ENCODE data around the gene DFFB. TPM values are rescaled to one million over a fixed set of nuclear protein-coding genes. Genes with fewer than 3 reads are reported as not detected.

Gene DFFB
- total and polyA plus RNA-seq, 2 of the 13 experiments (the other 11 are each of a cell fraction or from before 2014, with no cell fraction given), result 4.6 to 9.3 TPM

GRCh38 chr1:3926956-3927355 is 69.7 kb downstream of the DFFB start (continued):
- TF ChIP-seq MIXL1 (CRISPR knock-in tag; IDR thresholded peaks at IDR 0.05) (no peak), PHF20 (CRISPR knock-in tag; IDR thresholded peaks at IDR 0.05) (no peak), ZNF18 (CRISPR knock-in tag; IDR thresholded peaks at IDR 0.05; ENCODE audit: insufficient replicate concordance) (no peak), ZNF275 (CRISPR knock-in tag; IDR thresholded peaks at IDR 0.05; ENCODE audit: borderline replicate concordance) (no peak)

- H2AFZ ChIP-seq (ENCODE audit: low read length), result no peak overlapping the region
- H3K36me3 ChIP-seq (replicated peaks in 1 of 2; ENCODE audit: control insufficient read depth in 1 of 2, insufficient read depth in 2 of 2, low read length in 2 of 2), result no peaks in the 10 kb centered on the region
- no TSS peak for BruUV-seq (replicated peaks)
- no peaks in the 10 kb centered on the region for H4K20me1 ChIP-seq (ENCODE audit: insufficient read depth, low read length)
- intact Hi-C loops (cut with micrococcal nuclease; ENCODE audit: unreplicated experiment), result no loop called here
- TF ChIP-seq CBX1 (IDR thresholded peaks at IDR 0.05; ENCODE audit: low read depth) (no peak), HOMEZ (CRISPR knock-in tag; IDR thresholded peaks at IDR 0.05; ENCODE audit: low read depth) (no peak), ZUFSP (CRISPR knock-in tag; IDR thresholded peaks at IDR 0.05; ENCODE audit: borderline replicate concordance) (no peak), ZNF17 (CRISPR knock-in tag; IDR thresholded peaks at IDR 0.05) (no peak), XBP1 (CRISPR knock-in tag; IDR thresholded peaks at IDR 0.05) (no peak), PAX8 (CRISPR knock-in tag; IDR thresholded peaks at IDR 0.05; ENCODE audit: borderline replicate concordance) (no peak)
- FAIRE-seq (no peak), DNase-seq (ENCODE audit: low spot score) (no peak), ATAC-seq (peak; percentile 29; the same call in 1 of the 3 replicates)
- WGBS (ENCODE audit: low lambda C conversion rate), result 19% methylated on average over 7 of the region's 11 CpGs
- peaks cover 11 to 47% of the 10 kb centered on the region in 2 experiments for H3K27me3 ChIP-seq (ENCODE audit: control insufficient read depth in 1 of 2, insufficient read depth in 2 of 2, low read length in 2 of 2)
- H3K4me3 ChIP-seq (replicated peaks in 1 of 3; ENCODE audit: insufficient read depth in 1 of 3, low read depth in 2 of 3, low read length in 3 of 3), result no peak overlapping the region
- in situ Hi-C loops (cut with HindIII; ENCODE audit: extremely low pct_ligation_motif_present, low pct_unique_long_range_greater_than_20kb), result no loop called here
- H3K4me1 ChIP-seq (ENCODE audit: insufficient read depth, low read length), result no peaks in the 10 kb centered on the region
- no peak overlapping the region for H3K4me2 ChIP-seq (ENCODE audit: low read depth, low read length)
- no peak overlapping the region for H3K9ac ChIP-seq (ENCODE audit: insufficient read depth, low read depth, low read length)
- H3K79me2 ChIP-seq (ENCODE audit: insufficient read depth, low read length), result no peaks in the 10 kb centered on the region
- no peak overlapping the region for H3K27ac ChIP-seq (ENCODE audit: extremely low read length, insufficient read depth, low read length)
- ChIA-PET POLR2A (no interaction called here), CTCF (ENCODE audit: low intra/inter-chr PET ratio, low total read pairs) (no interaction called here)
- no peaks in the 10 kb centered on the region for H3K9me3 ChIP-seq (ENCODE audit: low read length)
These were observed 71.3 kb downstream of the DFFB start for GRCh38 chr1:3928586-3928985.

Data from HepG2 (cell line).